Measurements from ENCODE around the gene SPATS2L.

DNA sequence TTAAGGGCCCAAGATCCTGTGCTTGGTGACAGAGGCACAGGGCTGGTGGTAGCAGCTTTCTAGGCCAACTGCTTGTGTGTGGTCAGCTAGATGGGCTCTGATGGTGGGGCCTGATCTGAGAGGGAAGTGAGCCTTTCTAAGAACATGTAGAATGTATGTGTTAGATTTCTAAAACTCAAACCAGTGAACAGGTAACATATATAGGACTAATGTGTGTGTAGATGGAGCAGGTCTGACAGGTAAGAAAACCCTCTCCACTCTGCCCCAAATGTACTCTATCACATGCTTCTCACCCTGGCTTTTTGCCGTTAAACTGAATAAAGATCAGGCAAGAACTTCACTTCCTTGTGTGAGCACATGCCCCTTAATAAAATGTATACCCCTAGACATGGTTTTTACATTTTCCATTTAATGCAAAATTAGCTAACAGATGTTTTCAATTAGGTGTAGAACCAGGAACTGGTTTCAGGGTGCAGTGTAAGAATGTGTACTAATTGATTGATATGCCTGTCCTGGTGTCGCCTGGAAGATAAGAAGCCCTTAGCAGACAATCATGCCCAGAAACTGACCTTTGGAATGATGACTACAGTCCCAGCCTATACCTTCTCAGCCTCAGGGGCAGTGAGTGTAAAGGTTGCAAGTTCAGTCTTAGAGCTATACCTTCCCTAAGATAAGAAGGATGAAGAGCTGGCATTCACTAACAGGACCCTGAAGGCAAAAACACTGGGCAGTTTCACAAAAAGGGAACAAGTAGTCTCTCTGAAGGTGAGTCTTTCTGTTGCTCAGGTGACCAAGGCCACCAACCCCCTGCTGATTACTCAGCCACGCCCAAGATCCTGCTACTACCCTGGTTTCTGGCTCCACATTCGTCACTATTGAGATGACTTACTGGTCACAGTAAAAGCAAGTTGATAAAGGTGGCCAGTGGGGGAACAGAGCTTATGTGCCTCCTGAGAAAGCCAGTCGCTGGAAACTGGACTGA, 71.2 kb downstream of the SPATS2L start:
- no peak for TF ChIP-seq POLR2A (IDR thresholded peaks at IDR 0.05)
- TF ChIP-seq, protein P1, sequence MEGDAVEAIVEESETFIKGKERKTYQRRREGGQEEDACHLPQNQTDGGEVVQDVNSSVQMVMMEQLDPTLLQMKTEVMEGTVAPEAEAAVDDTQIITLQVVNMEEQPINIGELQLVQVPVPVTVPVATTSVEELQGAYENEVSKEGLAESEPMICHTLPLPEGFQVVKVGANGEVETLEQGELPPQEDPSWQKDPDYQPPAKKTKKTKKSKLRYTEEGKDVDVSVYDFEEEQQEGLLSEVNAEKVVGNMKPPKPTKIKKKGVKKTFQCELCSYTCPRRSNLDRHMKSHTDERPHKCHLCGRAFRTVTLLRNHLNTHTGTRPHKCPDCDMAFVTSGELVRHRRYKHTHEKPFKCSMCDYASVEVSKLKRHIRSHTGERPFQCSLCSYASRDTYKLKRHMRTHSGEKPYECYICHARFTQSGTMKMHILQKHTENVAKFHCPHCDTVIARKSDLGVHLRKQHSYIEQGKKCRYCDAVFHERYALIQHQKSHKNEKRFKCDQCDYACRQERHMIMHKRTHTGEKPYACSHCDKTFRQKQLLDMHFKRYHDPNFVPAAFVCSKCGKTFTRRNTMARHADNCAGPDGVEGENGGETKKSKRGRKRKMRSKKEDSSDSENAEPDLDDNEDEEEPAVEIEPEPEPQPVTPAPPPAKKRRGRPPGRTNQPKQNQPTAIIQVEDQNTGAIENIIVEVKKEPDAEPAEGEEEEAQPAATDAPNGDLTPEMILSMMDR (IDR thresholded peaks at IDR 0.05): no peak

All from ovary (tissue), 3 donors.